ENCODE results near the gene BMP2.
A peak's percentile ranks its signal among the peaks of the same experiment; 100 is the strongest.

Gene BMP2

DNA sequence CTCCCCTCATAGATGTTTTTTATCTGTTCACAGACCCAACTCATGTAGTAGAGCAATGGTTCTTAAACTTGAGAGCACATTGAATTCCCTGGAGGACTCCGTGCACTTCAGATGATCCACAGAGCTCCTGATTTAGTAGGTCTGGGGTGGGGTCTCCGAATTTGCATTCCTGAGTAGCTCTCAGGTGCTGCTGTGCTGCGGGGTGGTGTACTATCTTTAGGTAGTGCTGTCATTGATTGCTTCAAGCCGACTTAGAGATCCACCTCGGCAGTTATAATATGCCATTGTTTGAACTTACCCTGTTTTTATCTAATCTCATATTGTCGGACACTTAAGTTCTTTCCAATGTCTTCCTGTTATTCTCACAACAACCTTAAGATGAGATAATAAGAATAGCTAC is 45.0 kb downstream of the BMP2 start:
- CTCF ChIA-PET: interaction anchor here (0.6 to 1.0 kb wide), 2 partner anchors 10 to 1789 kb away, joined by 3 read pairs; no protein-coding TSS in a partner anchor
- POLR2A ChIA-PET: no interaction called here
- Histone ChIP-seq H3K9me3 (ENCODE audit: control extremely low read depth in 1 of 5, control insufficient read depth in 4 of 5, insufficient read depth in 2 of 5, low read depth in 1 of 5, low read length in 4 of 5) (no peaks in the 10 kb centered on the region), H3K36me3 (ENCODE audit: control insufficient read depth in 4 of 4, insufficient read depth in 4 of 4, low read length in 3 of 4) (no peaks in the 10 kb centered on the region), H3K27me3 (replicated peaks in 2 of 5; ENCODE audit: control insufficient read depth in 4 of 5, insufficient read depth in 5 of 5, low read length in 4 of 5) (peaks cover 0 to 20% (median 9%) of the 10 kb centered on the region in 5 experiments), H3K27ac (ENCODE audit: insufficient read depth in 1 of 2, low read depth in 1 of 2, low read length in 2 of 2, poor library complexity in 1 of 2, severe bottlenecking in 2 of 2) (no peak overlapping the region), H3K4me3 (ENCODE audit: control insufficient read depth in 1 of 7, extremely low read depth in 1 of 7, insufficient read depth in 4 of 7, low read depth in 2 of 7, low read length in 6 of 7) (no peak overlapping the region), H3K4me1 (ENCODE audit: control extremely low read depth in 1 of 4, control insufficient read depth in 4 of 4, insufficient read depth in 4 of 4, low read length in 3 of 4) (no peaks in the 10 kb centered on the region)
- 100% methylated on average over 2 of the region's 6 CpGs for WGBS (ENCODE audit: insufficient coverage)
- DNase-seq: no peak

DNA sequence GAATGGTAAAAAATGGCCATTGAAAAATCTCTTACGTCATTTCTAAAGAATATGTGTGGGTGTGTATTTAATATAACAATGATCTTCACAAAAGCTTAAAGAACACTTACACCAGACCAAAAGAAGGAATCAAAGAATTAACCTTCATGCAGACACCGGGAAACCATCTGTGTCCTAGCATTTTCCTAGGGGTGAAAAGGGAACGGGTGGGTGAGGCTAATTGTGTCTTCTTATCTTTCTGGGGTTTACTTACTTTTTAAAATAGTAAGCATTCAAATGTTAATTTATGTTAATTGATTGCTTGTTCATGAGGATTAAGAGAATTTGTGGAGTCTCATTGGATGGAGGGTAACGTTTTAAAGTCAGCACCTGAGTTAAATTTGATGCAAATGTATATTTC is 47.5 kb downstream of the BMP2 start:
- no peaks in the 10 kb centered on the region for H3K9me3 ChIP-seq (ENCODE audit: control extremely low read depth in 1 of 5, control insufficient read depth in 4 of 5, insufficient read depth in 2 of 5, low read depth in 1 of 5, low read length in 4 of 5)
- POLR2A ChIA-PET: no interaction called here
- peaks cover 0 to 23% (median 12%) of the 10 kb centered on the region in 5 experiments for H3K27me3 ChIP-seq (replicated peaks in 2 of 5; ENCODE audit: control insufficient read depth in 4 of 5, insufficient read depth in 5 of 5, low read length in 4 of 5)
- no peak overlapping the region for H3K27ac ChIP-seq (ENCODE audit: insufficient read depth in 1 of 2, low read depth in 1 of 2, low read length in 2 of 2, poor library complexity in 1 of 2, severe bottlenecking in 2 of 2)
- 31% methylated on average over 3 of the region's 4 CpGs for WGBS (ENCODE audit: insufficient coverage)
- no peaks in the 10 kb centered on the region for H3K36me3 ChIP-seq (ENCODE audit: control insufficient read depth in 4 of 4, insufficient read depth in 4 of 4, low read length in 3 of 4)
- H3K4me3 ChIP-seq (ENCODE audit: control insufficient read depth in 1 of 7, extremely low read depth in 1 of 7, insufficient read depth in 4 of 7, low read depth in 2 of 7, low read length in 6 of 7): no peak overlapping the region
- CTCF ChIA-PET: interaction anchor here (1.0 kb wide), 1 partner anchor 25 kb away, joined by 3 read pairs; no protein-coding TSS in a partner anchor
- H3K4me1 ChIP-seq (ENCODE audit: control extremely low read depth in 1 of 4, control insufficient read depth in 4 of 4, insufficient read depth in 4 of 4, low read length in 3 of 4): no peaks in the 10 kb centered on the region
- no peak for DNase-seq

DNA sequence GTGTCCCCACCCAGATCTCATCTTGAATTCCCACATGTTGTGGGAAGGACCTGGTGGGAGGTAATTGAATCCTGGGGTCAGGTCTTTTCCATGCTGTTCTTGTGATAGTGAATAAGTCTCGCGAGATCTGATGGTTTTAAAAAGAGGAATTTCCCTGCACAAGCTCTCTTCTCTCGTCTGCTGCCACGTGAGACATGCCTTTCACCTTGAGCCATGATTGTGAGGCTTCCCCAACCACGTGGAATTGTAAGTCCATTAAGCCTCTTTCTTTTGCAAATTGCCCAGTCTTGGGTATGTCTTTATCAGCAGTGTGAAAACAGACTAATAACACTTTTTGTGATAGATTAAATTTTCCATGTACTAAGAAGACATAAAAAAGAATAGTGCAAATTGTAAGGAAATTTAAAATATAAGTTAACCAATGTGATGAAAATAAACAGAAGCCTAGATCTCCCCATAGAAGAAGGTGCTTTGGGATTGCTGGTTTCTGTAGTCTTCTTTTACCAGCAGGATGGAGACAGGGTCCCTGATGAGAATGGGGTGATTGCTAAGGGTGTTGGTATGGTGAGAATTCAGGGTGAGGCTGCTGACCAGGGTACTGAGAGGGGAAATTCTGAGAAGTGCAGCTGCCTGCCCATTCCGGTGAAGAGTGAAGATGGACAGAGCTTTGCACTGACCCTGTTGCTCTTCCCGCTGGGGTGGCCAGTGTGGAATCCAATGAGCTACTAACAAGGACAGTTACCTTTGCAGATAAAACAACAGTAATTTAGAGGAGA is 50.7 kb downstream of the BMP2 start:
- Histone ChIP-seq H3K9me3 (ENCODE audit: control extremely low read depth in 1 of 5, control insufficient read depth in 4 of 5, insufficient read depth in 2 of 5, low read depth in 1 of 5, low read length in 4 of 5) (no peaks in the 10 kb centered on the region), H3K4me1 (ENCODE audit: control extremely low read depth in 1 of 4, control insufficient read depth in 4 of 4, insufficient read depth in 4 of 4, low read length in 3 of 4) (no peaks in the 10 kb centered on the region), H3K27me3 (replicated peaks in 2 of 5; ENCODE audit: control insufficient read depth in 4 of 5, insufficient read depth in 5 of 5, low read length in 4 of 5) (peaks cover 0 to 18% (median 5%) of the 10 kb centered on the region in 5 experiments), H3K4me3 (ENCODE audit: control insufficient read depth in 1 of 7, extremely low read depth in 1 of 7, insufficient read depth in 4 of 7, low read depth in 2 of 7, low read length in 6 of 7) (no peak overlapping the region), H3K27ac (ENCODE audit: insufficient read depth in 1 of 2, low read depth in 1 of 2, low read length in 2 of 2, poor library complexity in 1 of 2, severe bottlenecking in 2 of 2) (no peak overlapping the region), H3K36me3 (ENCODE audit: control insufficient read depth in 4 of 4, insufficient read depth in 4 of 4, low read length in 3 of 4) (no peaks in the 10 kb centered on the region)
- POLR2A ChIA-PET: no interaction called here
- CTCF ChIA-PET: no interaction called here
- 69% methylated on average over 6 of the region's 7 CpGs for WGBS (ENCODE audit: insufficient coverage)
- no peak for DNase-seq

DNA sequence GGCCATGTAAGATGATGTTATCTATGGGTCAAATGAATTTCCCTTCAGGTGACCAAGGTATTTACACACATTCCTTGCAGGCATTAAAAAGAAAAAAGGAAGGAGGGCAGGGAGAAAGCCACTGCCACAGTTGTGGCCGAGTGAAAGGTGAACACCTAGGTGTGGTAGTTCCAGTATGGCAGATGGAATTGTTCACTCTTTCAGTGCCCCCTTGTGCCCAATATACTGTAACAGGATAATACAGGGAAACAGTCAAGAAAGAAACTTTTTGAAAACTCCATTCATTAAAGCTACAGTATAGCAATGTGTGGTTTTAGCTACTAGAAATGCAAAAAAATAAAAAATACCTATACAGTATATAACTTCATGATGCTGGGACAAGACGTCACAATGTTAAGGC is 52.1 kb downstream of the BMP2 start:
- POLR2A ChIA-PET: no interaction called here
- Histone ChIP-seq H3K9me3 (ENCODE audit: control extremely low read depth in 1 of 5, control insufficient read depth in 4 of 5, insufficient read depth in 2 of 5, low read depth in 1 of 5, low read length in 4 of 5) (no peaks in the 10 kb centered on the region), H3K27me3 (replicated peaks in 2 of 5; ENCODE audit: control insufficient read depth in 4 of 5, insufficient read depth in 5 of 5, low read length in 4 of 5) (peaks cover 0 to 15% (median 2%) of the 10 kb centered on the region in 5 experiments), H3K4me1 (ENCODE audit: control extremely low read depth in 1 of 4, control insufficient read depth in 4 of 4, insufficient read depth in 4 of 4, low read length in 3 of 4) (no peaks in the 10 kb centered on the region), H3K4me3 (ENCODE audit: control insufficient read depth in 1 of 7, extremely low read depth in 1 of 7, insufficient read depth in 4 of 7, low read depth in 2 of 7, low read length in 6 of 7) (no peak overlapping the region), H3K27ac (ENCODE audit: insufficient read depth in 1 of 2, low read depth in 1 of 2, low read length in 2 of 2, poor library complexity in 1 of 2, severe bottlenecking in 2 of 2) (no peak overlapping the region), H3K36me3 (ENCODE audit: control insufficient read depth in 4 of 4, insufficient read depth in 4 of 4, low read length in 3 of 4) (no peaks in the 10 kb centered on the region)
- peak in 1 of 3 donors; percentile 6 for DNase-seq
- CTCF ChIA-PET: interaction anchor here (0.8 to 1.3 kb wide), 3 partner anchors 9 to 61 kb away, joined by 3 to 4 read pairs (median 4); no protein-coding TSS in a partner anchor
- WGBS (ENCODE audit: insufficient coverage): no CpG with 5 or more reads among the region's 2 CpGs

DNA sequence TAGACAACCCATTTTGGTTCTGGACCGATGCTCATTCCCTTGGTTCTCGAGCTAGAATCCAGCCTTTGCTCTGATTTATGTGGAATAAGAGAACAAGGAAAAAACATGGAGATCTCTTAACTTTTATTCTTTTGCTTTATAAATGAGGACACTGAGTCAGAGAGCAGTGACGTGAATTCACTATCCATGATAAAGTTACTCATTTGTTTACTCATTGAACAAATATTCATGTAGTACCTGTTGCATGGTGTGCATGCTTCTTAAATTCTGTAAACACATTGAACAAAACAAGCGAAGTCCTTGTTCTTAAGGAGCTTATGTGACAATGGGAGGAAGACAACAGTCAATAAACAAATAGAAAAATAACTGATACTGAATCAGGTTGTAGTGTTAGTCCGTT is 56.9 kb downstream of the BMP2 start:
- H3K9me3 ChIP-seq (ENCODE audit: control extremely low read depth in 1 of 5, control insufficient read depth in 4 of 5, insufficient read depth in 2 of 5, low read depth in 1 of 5, low read length in 4 of 5): no peaks in the 10 kb centered on the region
- no peak for DNase-seq
- no peak overlapping the region for H3K4me3 ChIP-seq (ENCODE audit: control insufficient read depth in 1 of 7, extremely low read depth in 1 of 7, insufficient read depth in 4 of 7, low read depth in 2 of 7, low read length in 6 of 7)
- WGBS (ENCODE audit: insufficient coverage): 96% methylated on average over 3 of the region's 5 CpGs
- ChIA-PET CTCF (interaction anchor here (1.0 kb wide), 1 partner anchor 13 kb away, joined by 4 read pairs; no protein-coding TSS in a partner anchor), POLR2A (no interaction called here)
- H3K27ac ChIP-seq (ENCODE audit: insufficient read depth in 1 of 2, low read depth in 1 of 2, low read length in 2 of 2, poor library complexity in 1 of 2, severe bottlenecking in 2 of 2): no peak overlapping the region
- H3K27me3 ChIP-seq (replicated peaks in 2 of 5; ENCODE audit: control insufficient read depth in 4 of 5, insufficient read depth in 5 of 5, low read length in 4 of 5): peaks cover 0 to 2% (median 2%) of the 10 kb centered on the region in 5 experiments
- H3K4me1 ChIP-seq (ENCODE audit: control extremely low read depth in 1 of 4, control insufficient read depth in 4 of 4, insufficient read depth in 4 of 4, low read length in 3 of 4): no peaks in the 10 kb centered on the region
- H3K36me3 ChIP-seq (ENCODE audit: control insufficient read depth in 4 of 4, insufficient read depth in 4 of 4, low read length in 3 of 4): no peaks in the 10 kb centered on the region

DNA sequence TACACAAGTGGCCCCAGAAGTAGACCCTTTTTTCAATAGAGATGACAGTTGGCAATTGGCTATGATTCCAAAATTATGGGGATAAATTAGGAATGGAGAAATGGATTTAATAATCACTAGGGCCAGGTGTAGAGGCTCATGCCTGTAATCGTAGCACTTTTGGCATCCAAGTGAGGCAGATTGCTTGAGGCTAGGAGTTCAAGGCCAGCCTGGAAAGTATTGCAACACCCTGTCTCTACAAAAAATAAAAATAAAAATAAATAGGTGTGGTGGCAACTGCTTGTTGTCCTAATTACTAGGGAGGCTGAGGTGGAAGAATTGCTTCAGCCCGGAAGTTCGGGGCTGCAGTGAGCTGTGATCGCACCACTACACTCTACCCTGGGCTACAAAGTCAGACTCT is 60.0 kb downstream of the BMP2 start:
- Histone ChIP-seq H3K27ac (ENCODE audit: insufficient read depth in 1 of 2, low read depth in 1 of 2, low read length in 2 of 2, poor library complexity in 1 of 2, severe bottlenecking in 2 of 2) (no peak overlapping the region), H3K36me3 (ENCODE audit: control insufficient read depth in 4 of 4, insufficient read depth in 4 of 4, low read length in 3 of 4) (no peaks in the 10 kb centered on the region), H3K4me1 (ENCODE audit: control extremely low read depth in 1 of 4, control insufficient read depth in 4 of 4, insufficient read depth in 4 of 4, low read length in 3 of 4) (no peaks in the 10 kb centered on the region), H3K9me3 (ENCODE audit: control extremely low read depth in 1 of 5, control insufficient read depth in 4 of 5, insufficient read depth in 2 of 5, low read depth in 1 of 5, low read length in 4 of 5) (no peaks in the 10 kb centered on the region), H3K4me3 (ENCODE audit: control insufficient read depth in 1 of 7, extremely low read depth in 1 of 7, insufficient read depth in 4 of 7, low read depth in 2 of 7, low read length in 6 of 7) (no peak overlapping the region), H3K27me3 (replicated peaks in 2 of 5; ENCODE audit: control insufficient read depth in 4 of 5, insufficient read depth in 5 of 5, low read length in 4 of 5) (peaks cover 0 to 2% (median 0%) of the 10 kb centered on the region in 5 experiments)
- DNase-seq: no peak
- ChIA-PET POLR2A (no interaction called here), CTCF (interaction anchor here (0.8 to 3.5 kb wide), 9 partner anchors 43 to 1895 kb away, joined by 3 to 16 read pairs (median 4); no protein-coding TSS in a partner anchor)
- 100% methylated on average over 3 of the region's 4 CpGs for WGBS (ENCODE audit: insufficient coverage)

DNA sequence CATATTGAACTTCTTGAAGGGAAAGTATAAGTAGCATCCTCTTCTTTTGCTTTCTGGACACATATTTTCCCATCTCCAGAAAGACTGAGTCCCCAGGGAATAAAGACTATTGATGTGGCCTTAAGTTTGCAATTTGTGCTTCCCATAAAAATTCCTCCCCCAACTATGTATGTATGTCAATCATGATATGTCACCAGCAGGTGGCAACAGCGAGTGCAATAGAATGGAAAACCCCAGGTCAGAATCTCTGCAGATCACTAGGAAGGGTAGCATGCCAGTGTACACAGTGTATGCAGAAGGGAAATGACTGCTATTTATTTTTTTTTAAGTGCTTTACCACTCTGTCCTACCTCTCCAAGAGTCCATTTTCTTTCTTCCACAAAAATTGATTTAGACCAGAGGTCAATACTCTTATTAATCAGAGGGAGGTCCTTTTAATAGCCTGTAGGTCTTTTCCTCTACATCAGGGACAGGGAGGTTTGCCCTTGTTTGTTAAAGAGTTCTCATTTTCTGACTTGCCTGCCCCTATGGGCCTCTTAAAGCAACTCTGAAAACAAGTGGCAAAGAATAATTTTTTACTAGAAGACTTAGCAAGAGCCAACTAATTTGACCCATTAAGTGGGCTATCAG is 61.4 kb downstream of the BMP2 start:
- ChIA-PET POLR2A (no interaction called here), CTCF (interaction anchor here (0.6 to 3.2 kb wide), 21 partner anchors 12 to 1246 kb away, joined by 3 to 16 read pairs (median 3); partner anchors contain the start of gene BMP2)
- Histone ChIP-seq H3K9me3 (ENCODE audit: control extremely low read depth in 1 of 5, control insufficient read depth in 4 of 5, insufficient read depth in 2 of 5, low read depth in 1 of 5, low read length in 4 of 5) (no peaks in the 10 kb centered on the region), H3K4me3 (ENCODE audit: control insufficient read depth in 1 of 7, extremely low read depth in 1 of 7, insufficient read depth in 4 of 7, low read depth in 2 of 7, low read length in 6 of 7) (no peak overlapping the region), H3K36me3 (ENCODE audit: control insufficient read depth in 4 of 4, insufficient read depth in 4 of 4, low read length in 3 of 4) (no peaks in the 10 kb centered on the region), H3K4me1 (ENCODE audit: control extremely low read depth in 1 of 4, control insufficient read depth in 4 of 4, insufficient read depth in 4 of 4, low read length in 3 of 4) (no peaks in the 10 kb centered on the region), H3K27me3 (replicated peaks in 2 of 5; ENCODE audit: control insufficient read depth in 4 of 5, insufficient read depth in 5 of 5, low read length in 4 of 5) (peaks cover 0 to 2% (median 0%) of the 10 kb centered on the region in 5 experiments), H3K27ac (ENCODE audit: insufficient read depth in 1 of 2, low read depth in 1 of 2, low read length in 2 of 2, poor library complexity in 1 of 2, severe bottlenecking in 2 of 2) (no peak overlapping the region)
- peak; percentile 63 to 80 (median 72) for DNase-seq
- WGBS (ENCODE audit: insufficient coverage): no CpG with 5 or more reads among the region's 1 CpG

All from common myeloid progenitor, CD34-positive (primary cell).